Calu3 (cell line): ENCODE measurements around the gene MMP2. TPM values are rescaled to one million over a fixed set of nuclear protein-coding genes. Genes with fewer than 3 reads are reported as not detected.

Experiments used
- BruUV-seq: library from RNA; stranded (reverse); fragments of 400-500 nt; replicated peaks from 2 replicates; lab custom pipeline; 2021; lab: Mats Ljungman, UMichigan
- CTCF ChIA-PET: fragments of 300-600 bp; sonication (Branson Sonifier 250); formaldehyde crosslinking; loops from one replicate; lab custom pipeline; 2022; ENCODE audit warnings: antibody characterized with exemption; lab: Charles Lee
- DNase-seq: peaks from one replicate; pipeline ENCODE4 v3.0.0; 2022
- H3K27ac Mint-ChIP-seq: one replicate; pipeline ENCODE4 v1.8.0; 2022; ENCODE audit warnings: mixed read lengths; ENCODE audit not compliant: unreplicated experiment
- H3K27me3 Mint-ChIP-seq: one replicate; pipeline ENCODE4 v1.8.0; 2022; ENCODE audit warnings: mixed read lengths; ENCODE audit not compliant: unreplicated experiment
- H3K36me3 Mint-ChIP-seq: one replicate; pipeline ENCODE4 v1.8.0; 2022; ENCODE audit warnings: mild to moderate bottlenecking, moderate library complexity, mixed read lengths; ENCODE audit not compliant: insufficient read depth, unreplicated experiment
- H3K4me1 Mint-ChIP-seq: one replicate; pipeline ENCODE4 v1.8.0; 2022; ENCODE audit warnings: mild to moderate bottlenecking, low read depth, mixed read lengths; ENCODE audit not compliant: unreplicated experiment
- H3K4me3 Mint-ChIP-seq: one replicate; pipeline ENCODE4 v1.8.0; 2022; ENCODE audit warnings: mild to moderate bottlenecking, low read depth, moderate library complexity, mixed read lengths; ENCODE audit not compliant: unreplicated experiment
- H3K9me3 Mint-ChIP-seq: one replicate; pipeline ENCODE4 v1.8.0; 2022; ENCODE audit warnings: low read depth, mixed read lengths; ENCODE audit not compliant: unreplicated experiment
- CTCF ChIP-seq: fragments of 200-600 bp; IDR thresholded peaks from one replicate; pipeline ENCODE4 v1.8.0; 2022; ENCODE audit warnings: antibody characterized with exemption; ENCODE audit not compliant: unreplicated experiment
- intact Hi-C: fragments of 100-400 bp; cut with micrococcal nuclease; formaldehyde crosslinking; loops from one replicate; pipeline ENCODE4 v1.10.0; 2022; ENCODE audit not compliant: unreplicated experiment
- total RNA-seq: library from RNA; stranded (reverse); gene quantifications from 2 replicates; pipeline ENCODE4 v1.2.3, GENCODE V29; 2022

MMP2 gene
- total RNA-seq, 1 experiment from 2014 or later: not detected

GRCh38 chr16:55501549-55502322 lies 22.7 kb downstream of the MMP2 start:
- BruUV-seq: no TSS peak
- intact Hi-C loops: no loop called here
- TF ChIP-seq CTCF: no peak
- Mint-ChIP-seq H3K4me3 (no peak overlapping the region), H3K27ac (peak overlapping the region; percentile 14), H3K4me1 (peaks cover 43% of the 10 kb centered on the region), H3K27me3 (no peaks in the 10 kb centered on the region), H3K9me3 (no peaks in the 10 kb centered on the region), H3K36me3 (no peaks in the 10 kb centered on the region)
- DNase-seq: peak; percentile 33
- CTCF ChIA-PET: interaction anchor here (0.5 to 1.7 kb wide), 5 partner anchors 8 to 140 kb away, joined by 3 to 4 read pairs (median 3); no protein-coding TSS in a partner anchor

GRCh38 chr16:55502801-55503366 lies 23.9 kb downstream of the MMP2 start:
- no TSS peak for BruUV-seq
- CTCF ChIA-PET: interaction anchor here (0.5 kb wide), 1 partner anchor 59 kb away, joined by 3 read pairs; no protein-coding TSS in a partner anchor
- peak; percentile 65 for DNase-seq
- no peak overlapping the region for H3K4me3 Mint-ChIP-seq
- peaks cover 43% of the 10 kb centered on the region for H3K4me1 Mint-ChIP-seq
- no peaks in the 10 kb centered on the region for H3K36me3 Mint-ChIP-seq
- peaks cover 2% of the 10 kb centered on the region for H3K27me3 Mint-ChIP-seq
- H3K9me3 Mint-ChIP-seq: no peaks in the 10 kb centered on the region
- no peak overlapping the region for H3K27ac Mint-ChIP-seq
- intact Hi-C loops: no loop called here
- no peak for TF ChIP-seq CTCF

- intact Hi-C loops: no loop called here
- Mint-ChIP-seq H3K4me3 (no peak overlapping the region), H3K27ac (no peak overlapping the region), H3K27me3 (peaks cover 12% of the 10 kb centered on the region), H3K9me3 (no peaks in the 10 kb centered on the region), H3K4me1 (peaks cover 43% of the 10 kb centered on the region), H3K36me3 (peaks cover 3% of the 10 kb centered on the region)
- TF ChIP-seq CTCF: no peak
- no TSS peak for BruUV-seq
- CTCF ChIA-PET: interaction anchor here (1.4 kb wide), 1 partner anchor 39 kb away, joined by 5 read pairs; no protein-coding TSS in a partner anchor
- DNase-seq: no peak
Observed at GRCh38 chr16:55503726-55504550, 24.9 kb downstream of the MMP2 start.

GRCh38 chr16:55505333-55506015 lies 26.5 kb downstream of the MMP2 start:
- CTCF ChIA-PET: interaction anchor here (0.5 to 1.4 kb wide), 3 partner anchors 41 to 290 kb away, joined by 3 to 5 read pairs (median 3); no protein-coding TSS in a partner anchor
- H3K27ac Mint-ChIP-seq: no peak overlapping the region
- H3K27me3 Mint-ChIP-seq: peaks cover 28% of the 10 kb centered on the region
- BruUV-seq: no TSS peak
- H3K4me3 Mint-ChIP-seq: no peak overlapping the region
- intact Hi-C loops: no loop called here
- peaks cover 9% of the 10 kb centered on the region for H3K36me3 Mint-ChIP-seq
- DNase-seq: no peak
- peaks cover 40% of the 10 kb centered on the region for H3K4me1 Mint-ChIP-seq
- no peaks in the 10 kb centered on the region for H3K9me3 Mint-ChIP-seq
- TF ChIP-seq CTCF: no peak
